HFFc6 (cell line): Measurements from ENCODE around the gene TSPAN9. TPM values are rescaled to one million over a fixed set of nuclear protein-coding genes. Genes with fewer than 3 reads are reported as not detected.
A peak's percentile ranks its signal among the peaks of the same experiment; 100 is the strongest.

Source experiments
- DNase-seq: peaks from one replicate; pipeline ENCODE4 v3.0.0-alpha.2; 2018
- H3K27ac Mint-ChIP-seq: 2 replicates; pipeline ENCODE4 v1.8.0; 2020; ENCODE audit warnings: mild to moderate bottlenecking, mixed read lengths
- H3K27me3 Mint-ChIP-seq: 2 replicates; pipeline ENCODE4 v1.8.0; 2021; ENCODE audit warnings: mild to moderate bottlenecking, moderate library complexity, mixed read lengths; ENCODE audit not compliant: insufficient read depth
- H3K36me3 Mint-ChIP-seq: 2 replicates; pipeline ENCODE4 v1.8.0; 2021; ENCODE audit warnings: low read depth, mixed read lengths
- H3K4me1 Mint-ChIP-seq: 2 replicates; pipeline ENCODE4 v1.8.0; 2020; ENCODE audit warnings: low read depth, mixed read lengths
- H3K4me3 Mint-ChIP-seq: 2 replicates; pipeline ENCODE4 v1.8.0; 2020; ENCODE audit warnings: mild to moderate bottlenecking, moderate library complexity, mixed read lengths
- H3K9me3 Mint-ChIP-seq: 2 replicates; pipeline ENCODE4 v1.8.0; 2020; ENCODE audit warnings: mild to moderate bottlenecking, mixed read lengths
- total RNA-seq, 6 experiments: library from RNA; stranded (reverse); fragmentation: NEBNext Ultra II Directional; extraction: Animal tissue kit (Norgen Biotek cat#: 25700); gene quantifications; 2 replicates in 1 of 6; 3 replicates in 5 of 6; pipeline ENCODE4 v1.2.3, GENCODE V29; 2021
- TF ChIP-seq, protein P1 (sequence below): fragments of 200-600 bp; sonication (generic); IDR thresholded peaks from 2 replicates; pipeline ENCODE4 v1.5.0; 2021; ENCODE audit warnings: antibody characterized with exemption, mild to moderate bottlenecking

Gene TSPAN9
- total RNA-seq, 6 experiments from 2014 or later: 18.1 to 35.8 (median 22.7) TPM

GRCh38 chr12:3090240-3091037 lies 13.3 kb downstream of the TSPAN9 start:
- Mint-ChIP-seq H3K27me3 (no peaks in the 10 kb centered on the region; the same call in 1 of the 2 replicates), H3K27ac (no peak overlapping the region), H3K9me3 (no peaks in the 10 kb centered on the region), H3K4me3 (no peak overlapping the region), H3K4me1 (peaks cover 11% of the 10 kb centered on the region), H3K36me3 (peaks cover 9% of the 10 kb centered on the region; the same call in 1 of the 2 replicates)
- TF ChIP-seq, protein P1, sequence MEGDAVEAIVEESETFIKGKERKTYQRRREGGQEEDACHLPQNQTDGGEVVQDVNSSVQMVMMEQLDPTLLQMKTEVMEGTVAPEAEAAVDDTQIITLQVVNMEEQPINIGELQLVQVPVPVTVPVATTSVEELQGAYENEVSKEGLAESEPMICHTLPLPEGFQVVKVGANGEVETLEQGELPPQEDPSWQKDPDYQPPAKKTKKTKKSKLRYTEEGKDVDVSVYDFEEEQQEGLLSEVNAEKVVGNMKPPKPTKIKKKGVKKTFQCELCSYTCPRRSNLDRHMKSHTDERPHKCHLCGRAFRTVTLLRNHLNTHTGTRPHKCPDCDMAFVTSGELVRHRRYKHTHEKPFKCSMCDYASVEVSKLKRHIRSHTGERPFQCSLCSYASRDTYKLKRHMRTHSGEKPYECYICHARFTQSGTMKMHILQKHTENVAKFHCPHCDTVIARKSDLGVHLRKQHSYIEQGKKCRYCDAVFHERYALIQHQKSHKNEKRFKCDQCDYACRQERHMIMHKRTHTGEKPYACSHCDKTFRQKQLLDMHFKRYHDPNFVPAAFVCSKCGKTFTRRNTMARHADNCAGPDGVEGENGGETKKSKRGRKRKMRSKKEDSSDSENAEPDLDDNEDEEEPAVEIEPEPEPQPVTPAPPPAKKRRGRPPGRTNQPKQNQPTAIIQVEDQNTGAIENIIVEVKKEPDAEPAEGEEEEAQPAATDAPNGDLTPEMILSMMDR: no peak
- DNase-seq: no peak

GRCh38 chr12:3091038-3091319 lies 13.8 kb downstream of the TSPAN9 start:
- H3K9me3 Mint-ChIP-seq: no peaks in the 10 kb centered on the region
- no peak for DNase-seq
- H3K27me3 Mint-ChIP-seq: no peaks in the 10 kb centered on the region; the same call in 1 of the 2 replicates
- TF ChIP-seq, protein P1: no peak
- no peak overlapping the region for H3K4me3 Mint-ChIP-seq
- no peak overlapping the region for H3K27ac Mint-ChIP-seq
- H3K4me1 Mint-ChIP-seq: peaks cover 6% of the 10 kb centered on the region
- H3K36me3 Mint-ChIP-seq: peaks cover 4% of the 10 kb centered on the region

DNA sequence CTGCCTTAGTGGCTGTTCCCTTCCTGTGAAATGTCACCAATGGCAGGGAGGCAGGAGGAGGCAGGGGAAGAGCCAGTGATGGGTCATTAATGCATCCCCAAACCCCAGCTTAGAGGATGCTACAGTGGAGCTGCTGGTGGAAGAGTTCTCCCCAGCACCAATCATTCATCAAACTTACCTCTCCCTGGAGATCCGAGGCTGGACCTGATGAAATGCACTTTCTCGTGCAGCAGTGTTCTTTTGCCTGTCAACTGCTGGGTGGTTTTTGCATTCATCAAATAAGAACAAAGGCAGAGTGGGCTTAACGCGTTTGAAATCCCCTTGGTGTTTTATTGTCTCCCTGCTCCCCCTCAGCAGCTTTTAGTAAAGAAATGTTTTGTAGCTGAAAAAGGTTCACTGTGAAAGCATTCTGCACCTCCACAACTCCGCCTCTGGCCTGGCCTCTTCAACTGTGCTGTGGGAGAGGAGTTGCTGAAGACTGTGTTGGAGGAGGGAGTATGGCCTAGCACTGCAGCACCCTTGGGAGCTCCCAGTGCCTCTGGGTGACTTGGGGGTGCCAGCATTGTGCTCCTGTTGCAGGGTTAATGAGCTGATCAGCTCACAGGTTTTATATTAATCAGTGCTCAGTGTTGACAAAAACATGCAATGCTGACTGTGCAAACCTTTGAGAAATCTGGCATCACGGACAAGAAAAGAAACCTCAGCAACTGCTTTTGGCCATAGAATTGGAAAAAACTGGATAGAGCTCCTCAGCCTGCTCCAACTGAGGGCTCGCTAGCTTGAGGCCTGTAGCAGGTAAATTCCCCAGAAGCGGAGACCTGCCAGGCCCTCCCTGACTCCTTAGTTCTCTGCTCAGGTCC lies 14.4 kb downstream of the TSPAN9 start:
- TF ChIP-seq, protein P1: no peak
- peaks cover 9% of the 10 kb centered on the region for H3K36me3 Mint-ChIP-seq
- peaks cover 6% of the 10 kb centered on the region for H3K4me1 Mint-ChIP-seq
- no peak overlapping the region for H3K4me3 Mint-ChIP-seq
- no peaks in the 10 kb centered on the region for H3K9me3 Mint-ChIP-seq
- no peak overlapping the region for H3K27ac Mint-ChIP-seq
- no peaks in the 10 kb centered on the region; the same call in 1 of the 2 replicates for H3K27me3 Mint-ChIP-seq
- DNase-seq: no peak

DNA sequence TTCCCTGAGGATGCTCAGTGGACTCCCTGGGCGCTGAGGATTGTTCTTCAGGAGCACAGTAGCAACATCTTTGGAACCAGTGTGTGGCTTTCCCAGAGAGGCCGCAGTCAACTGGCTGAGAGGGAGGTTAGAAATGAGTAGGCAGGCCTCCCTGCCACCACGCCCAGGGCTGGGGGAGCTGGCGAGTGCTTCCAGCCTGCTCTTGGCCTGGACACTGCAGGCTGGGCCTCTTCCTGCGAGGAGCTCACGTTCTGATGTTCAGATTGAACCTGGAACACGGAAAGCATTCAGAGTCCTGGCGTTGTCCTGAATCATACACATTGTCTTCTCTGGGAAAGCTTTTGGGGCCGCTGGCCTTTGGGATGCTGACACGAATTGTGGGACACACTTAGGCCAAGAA lies 15.6 kb downstream of the TSPAN9 start:
- TF ChIP-seq, protein P1: no peak
- no peak for DNase-seq
- H3K27ac Mint-ChIP-seq: no peak overlapping the region

GRCh38 chr12:3097186-3097804 lies 20.1 kb downstream of the TSPAN9 start:
- TF ChIP-seq, protein P1: no peak
- Mint-ChIP-seq H3K27me3 (no peaks in the 10 kb centered on the region; the same call in 1 of the 2 replicates), H3K36me3 (peaks cover 26% of the 10 kb centered on the region), H3K4me3 (no peak overlapping the region), H3K9me3 (peaks cover 5% of the 10 kb centered on the region; the same call in 1 of the 2 replicates), H3K27ac (no peak overlapping the region; the same call in 1 of the 2 replicates), H3K4me1 (peaks cover 37% of the 10 kb centered on the region)
- peak; percentile 45 for DNase-seq

More for the DNA sequence above, 15.6 kb downstream of the TSPAN9 start:
- Mint-ChIP-seq H3K4me3 (no peak overlapping the region), H3K9me3 (no peaks in the 10 kb centered on the region), H3K36me3 (peaks cover 10% of the 10 kb centered on the region), H3K27me3 (no peaks in the 10 kb centered on the region; the same call in 1 of the 2 replicates), H3K4me1 (peaks cover 15% of the 10 kb centered on the region)
